ENCODE measurements around the gene CLEC4D. TPM values are rescaled to one million over a fixed set of nuclear protein-coding genes. Genes with fewer than 3 reads are reported as not detected.

Gene CLEC4D
- total RNA-seq, 2 donors from 2014 or later = 0.63 TPM; not detected in 1

Other genes starting within 250 kb of the CLEC4D start
- gene CLEC6A, start 57.5 kb upstream of the CLEC4D start, total RNA-seq = not detected
- gene CLEC4E, start 27.4 kb downstream of the CLEC4D start, total RNA-seq = 1 to 10 TPM; 4.5 to 5.6 TPM
- gene AICDA, start 99.4 kb downstream of the CLEC4D start, total RNA-seq = not detected
- 100 to 1,000 TPM; 158 to 186 TPM for gene MFAP5, start 149.3 kb downstream of the CLEC4D start, total RNA-seq
- gene RIMKLB, start 184.5 kb downstream of the CLEC4D start, total RNA-seq = 100 to 1,000 TPM in 1 of 2 donors, 10 to 100 TPM in 1; 87.6 to 159 TPM